Hematopoietic multipotent progenitor cell treated with erythropoietin and hydrocortisone succinate and interleukin-3 and kit ligand, for 4 days (in vitro differentiated cells): ENCODE measurements around the gene GABRG3.

Experiments used
- DNase-seq: peaks from one replicate; pipeline ENCODE4 v3.0.0-alpha.2; 2015

Gene GABRG3

DNA sequence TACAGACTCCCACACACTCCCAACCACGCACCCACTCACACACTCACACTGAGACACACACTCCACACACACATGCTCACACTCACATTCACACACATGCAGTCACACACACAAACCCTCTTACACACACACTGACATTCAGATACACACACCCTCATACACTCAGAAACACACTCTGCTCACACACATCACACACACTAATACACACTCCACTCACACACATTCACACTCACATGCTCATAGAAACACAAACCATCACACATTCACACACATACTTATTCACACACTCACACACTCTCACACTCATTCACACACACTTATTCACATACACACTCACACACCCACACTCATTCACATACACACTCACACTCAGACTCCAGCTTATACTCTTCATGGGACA, 618.8 kb downstream of the GABRG3 start:
- DNase-seq = no peak
